GM21367 (cell line): ENCODE results near the gene AGBL3.
"Not testable (repeated sequence)": the region's sequence is repeated elsewhere in the genome, so short reads cannot be mapped to it uniquely, and the experiment has no call there.

Source experiments
- ATAC-seq: cut with Tn5 transposase; IDR thresholded peaks from one replicate; pipeline ENCODE4 v1.9.1; 2021; ENCODE audit not compliant: unreplicated experiment

AGBL3 gene

DNA sequence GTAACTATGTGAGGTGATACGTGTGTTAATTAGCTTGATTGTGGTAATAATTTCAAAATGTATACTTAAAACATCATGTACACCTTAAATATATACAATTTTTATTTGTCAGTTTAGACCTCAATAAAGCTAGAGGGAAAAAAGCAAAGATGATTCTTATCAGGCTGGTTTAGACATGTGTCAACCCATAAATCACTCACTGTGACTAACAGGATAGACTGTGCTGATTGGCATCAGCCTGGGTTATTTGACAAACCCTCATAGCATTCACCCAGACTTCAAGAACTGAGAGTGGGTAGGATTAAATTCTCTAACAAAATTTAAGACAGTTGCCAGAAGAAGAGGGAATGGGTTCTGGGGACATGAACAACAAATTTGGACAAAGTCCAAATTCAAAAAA lies 87.8 kb downstream of the AGBL3 start:
- ATAC-seq = no peak

DNA sequence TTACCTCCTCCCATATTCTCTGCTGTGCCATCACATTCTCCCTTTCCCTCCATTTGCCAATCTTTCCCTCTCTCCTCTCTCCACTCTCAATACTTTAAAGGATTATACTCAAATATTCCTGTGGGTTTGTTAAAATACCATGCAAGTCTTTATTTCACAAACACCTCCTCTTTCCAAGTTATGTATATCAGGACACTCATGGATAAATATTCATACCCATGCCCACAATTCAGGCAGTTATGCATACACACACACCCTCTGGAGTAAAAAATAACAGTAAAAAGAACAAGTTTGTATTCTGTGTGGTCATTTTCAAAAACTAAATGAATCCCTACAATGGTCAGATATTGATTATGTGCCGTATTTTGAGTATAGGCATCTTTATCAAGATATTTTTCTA lies 88.2 kb downstream of the AGBL3 start:
- ATAC-seq = no peak

DNA sequence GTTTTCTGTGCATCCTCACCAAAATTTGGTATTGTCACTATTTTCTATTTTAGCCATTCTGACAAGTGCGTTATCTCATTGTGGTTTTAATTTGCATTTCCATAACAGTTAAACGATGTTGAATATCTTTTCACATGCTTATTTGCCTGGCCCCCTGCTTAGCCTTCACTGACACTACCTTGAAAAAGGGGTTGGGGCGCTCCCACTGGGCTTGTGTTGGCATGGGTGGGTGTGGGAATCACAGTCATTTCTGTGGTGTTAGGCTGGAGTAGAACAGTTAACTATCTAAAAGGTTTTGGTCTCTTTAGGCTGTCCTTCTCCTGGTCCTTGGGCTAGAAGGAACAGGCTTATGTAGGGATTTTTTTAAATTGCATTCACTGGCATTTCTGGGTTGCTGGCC lies 89.4 kb downstream of the AGBL3 start:
- no peak for ATAC-seq

- no peak for ATAC-seq
These were observed 90.6 kb downstream of the AGBL3 start for GRCh38 chr7:135076882-135077281.

GRCh38 chr7:135077642-135078041 lies 91.3 kb downstream of the AGBL3 start:
- ATAC-seq = no peak

DNA sequence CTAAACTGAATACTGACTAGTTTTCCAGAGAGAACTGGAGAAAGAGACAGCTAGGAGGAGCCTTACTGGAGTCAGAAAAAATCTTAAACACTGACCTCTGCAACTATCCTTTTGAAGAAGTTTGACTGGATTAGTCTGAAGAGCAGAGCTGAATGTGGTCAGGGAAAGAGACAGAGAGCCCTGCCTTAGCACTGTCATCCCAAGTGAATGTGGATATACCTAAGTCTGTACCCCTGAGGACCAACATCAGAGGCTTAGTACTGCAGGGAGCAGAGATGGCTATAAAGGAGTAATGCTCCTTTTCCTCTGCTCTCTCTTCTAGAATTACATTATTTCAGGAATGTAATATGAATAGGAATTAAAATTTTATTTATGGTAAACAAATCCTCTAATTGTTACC lies 91.7 kb downstream of the AGBL3 start:
- ATAC-seq = no peak

DNA sequence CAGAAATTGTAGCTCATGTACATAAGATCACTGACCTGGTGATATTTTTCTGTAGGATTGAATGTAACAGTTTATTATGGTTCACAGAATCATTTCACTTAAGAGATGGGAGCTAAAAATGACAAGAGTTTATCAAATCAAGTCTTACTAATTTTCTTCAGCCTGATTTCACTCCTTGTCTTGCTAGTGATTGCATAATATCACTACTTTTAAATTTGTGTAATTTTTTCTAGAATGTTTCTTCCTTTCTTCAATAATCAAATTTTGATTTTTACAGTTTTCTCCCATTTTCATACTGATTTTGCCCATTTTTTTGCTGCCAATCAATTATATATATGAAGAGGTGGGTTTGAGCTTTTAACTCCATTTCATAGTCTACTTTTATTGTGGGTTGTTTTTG lies 92.8 kb downstream of the AGBL3 start:
- ATAC-seq = no peak

DNA sequence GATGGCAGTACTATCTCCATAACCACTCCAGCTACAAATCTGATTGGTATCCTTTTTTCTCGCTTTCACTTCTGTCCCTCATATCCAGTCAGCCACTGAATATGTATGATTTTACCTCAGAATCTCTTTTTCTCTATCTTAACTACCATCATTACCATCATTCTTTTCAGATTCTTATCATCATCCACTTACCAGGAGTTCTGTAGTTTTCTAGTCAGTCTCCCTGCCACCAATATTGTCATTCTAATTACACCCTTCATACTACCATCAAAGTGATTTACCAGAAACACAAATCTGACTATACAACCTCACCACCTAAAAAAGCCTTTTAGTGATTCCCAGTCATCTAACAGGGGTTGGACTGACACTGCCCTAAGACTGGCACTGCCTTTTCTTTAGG lies 96.7 kb downstream of the AGBL3 start:
- ATAC-seq = no peak

GRCh38 chr7:135088566-135088965 lies 102.3 kb downstream of the AGBL3 start:
- ATAC-seq = no peak

- no peak for ATAC-seq
These were observed 105.4 kb downstream of the AGBL3 start for GRCh38 chr7:135091717-135092116.

DNA sequence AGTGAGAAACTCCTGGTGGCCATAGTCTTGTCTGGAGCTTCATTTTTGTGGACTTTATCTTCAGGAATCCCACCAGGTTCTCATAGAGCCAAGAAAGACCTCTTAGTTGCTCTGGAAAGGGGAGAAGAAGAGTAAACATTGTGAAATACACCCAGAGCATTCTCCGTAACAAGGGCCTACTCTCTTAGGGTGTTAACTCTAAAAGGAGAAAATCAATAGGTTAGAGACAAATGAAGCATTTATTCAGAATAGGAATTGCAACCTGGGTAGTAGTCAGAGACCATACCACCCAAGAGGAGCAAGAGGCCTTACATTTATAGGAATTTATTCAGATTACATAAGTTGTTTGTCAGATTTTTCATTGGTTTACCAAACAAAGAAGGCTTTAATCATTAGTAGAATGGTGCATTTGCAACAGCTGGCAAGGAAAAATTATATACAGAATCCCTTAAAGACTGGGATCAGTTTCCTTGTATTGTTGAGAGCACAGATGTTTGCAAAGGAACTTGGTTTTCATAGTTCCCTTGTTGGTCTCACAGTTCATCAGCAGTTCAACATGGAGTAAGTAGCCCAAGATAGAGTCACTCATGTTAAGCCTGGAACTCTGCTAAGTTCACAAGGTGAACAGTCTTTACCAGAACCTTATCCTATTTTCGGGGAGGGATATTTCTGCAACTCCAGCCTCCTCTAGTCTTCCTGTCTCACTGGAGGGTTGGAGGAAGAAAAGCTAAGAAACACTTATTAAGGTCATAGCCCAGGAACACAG lies 108.3 kb downstream of the AGBL3 start:
- ATAC-seq = no peak

- ATAC-seq = no peak
These were observed 109.1 kb downstream of the AGBL3 start for GRCh38 chr7:135095450-135095849.

GRCh38 chr7:135098391-135098790 lies 112.1 kb downstream of the AGBL3 start:
- no peak for ATAC-seq

DNA sequence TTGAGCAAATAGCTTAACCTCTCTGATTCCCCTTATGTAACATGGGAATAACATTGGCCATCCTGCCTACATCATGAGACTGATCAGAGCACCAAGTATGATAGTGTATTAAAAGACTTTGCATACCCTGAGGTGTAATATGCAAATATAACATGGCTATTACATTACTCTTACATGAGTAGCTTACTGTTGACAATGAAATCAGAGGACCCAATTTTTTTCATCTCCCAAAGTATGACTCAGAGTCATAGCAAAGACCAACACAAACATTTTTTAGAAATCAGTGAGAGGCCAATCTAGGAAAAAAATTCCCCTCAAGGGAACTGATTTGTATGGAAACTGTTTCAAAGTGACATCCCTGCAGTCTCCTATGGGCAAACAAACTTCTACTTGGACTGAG lies 114.5 kb downstream of the AGBL3 start:
- ATAC-seq = no peak

GRCh38 chr7:135102372-135102771 lies 116.1 kb downstream of the AGBL3 start:
- peak; percentile 83 for ATAC-seq

- no peak for ATAC-seq
These were observed 123.3 kb downstream of the AGBL3 start for GRCh38 chr7:135109562-135109961.

- ATAC-seq = no peak
These were observed 123.7 kb downstream of the AGBL3 start for GRCh38 chr7:135109976-135110375.

DNA sequence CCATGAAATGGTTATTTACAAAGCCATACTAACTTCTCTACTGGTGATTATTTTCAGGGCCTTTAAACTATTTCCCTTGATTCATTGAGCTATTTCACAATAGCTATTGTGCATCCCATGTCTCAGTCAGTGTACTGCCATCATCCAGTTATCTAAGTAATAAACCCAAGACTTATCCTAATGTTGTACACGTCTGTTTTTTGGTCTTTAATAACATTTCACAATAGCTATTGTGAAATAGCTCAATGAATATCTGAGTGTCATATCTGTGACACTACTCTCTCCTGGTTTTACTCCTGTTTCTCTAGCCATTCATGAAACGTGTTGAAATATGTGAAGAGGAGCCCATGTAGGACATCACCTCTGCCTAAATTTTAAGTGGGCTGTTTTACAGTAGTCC lies 125.1 kb downstream of the AGBL3 start:
- ATAC-seq = no peak

GRCh38 chr7:135114622-135115021 lies 128.3 kb downstream of the AGBL3 start:
- ATAC-seq = no peak

- no peak for ATAC-seq
These were observed 130.8 kb downstream of the AGBL3 start for GRCh38 chr7:135117096-135117495.

DNA sequence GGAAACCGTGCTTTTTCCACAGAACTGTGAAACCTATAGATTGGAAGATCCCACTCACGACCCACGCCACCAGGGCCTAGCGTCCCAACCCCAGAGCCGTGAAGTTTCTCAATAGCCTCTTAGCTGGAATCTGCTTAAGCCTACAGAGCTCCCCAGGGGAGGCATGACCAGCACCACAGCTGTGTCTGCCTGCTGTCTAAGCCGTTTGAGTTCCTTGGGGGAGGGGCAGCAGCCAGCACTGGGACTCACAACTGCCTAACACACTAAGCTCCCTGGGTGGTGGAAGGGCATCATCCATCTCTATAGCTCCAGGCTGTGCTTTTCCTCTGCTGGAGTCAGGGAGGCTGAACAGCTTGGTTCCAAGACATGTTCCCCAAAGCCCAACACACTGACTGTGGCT lies 135.6 kb downstream of the AGBL3 start:
- no peak for ATAC-seq

- not testable (repeated sequence) for ATAC-seq
These were observed 138.3 kb downstream of the AGBL3 start for GRCh38 chr7:135124631-135125030.

GRCh38 chr7:135128931-135129330 lies 142.6 kb downstream of the AGBL3 start:
- ATAC-seq = no peak
